HCT116 (cell line): ENCODE measurements around the gene GEMIN4. TPM values are rescaled to one million over a fixed set of nuclear protein-coding genes. Genes with fewer than 3 reads are reported as not detected.
"Not testable (repeated sequence)": the region's sequence is repeated elsewhere in the genome, so short reads cannot be mapped to it uniquely, and the experiment has no call there.

ENCODE experiments used
- ATAC-seq: fragments of 200-7000 bp; cut with Tn5 transposase; 2 replicates; pipeline ENCODE4 v1.9.1; 2020; ENCODE audit warnings: mild to moderate bottlenecking, moderate library complexity
- BruUV-seq: library from RNA; stranded (reverse); fragments of 400-500 nt; replicated peaks from 2 replicates; lab custom pipeline; 2021; lab: Mats Ljungman, UMichigan
- CTCF ChIA-PET: fragments of 300-600 bp; sonication (Branson Sonifier 250); formaldehyde crosslinking; loops from one replicate; lab custom pipeline; 2021; ENCODE audit warnings: antibody characterized with exemption; lab: Charles Lee
- POLR2A ChIA-PET: fragments of 300-600, 350-600 bp; sonication (Branson Sonifier 250); formaldehyde crosslinking; loops from one replicate; lab custom pipeline; 2021; ENCODE audit warnings: antibody characterized with exemption; lab: Charles Lee
- RAD21 ChIA-PET, 2 experiments: fragments of 300-600 bp; sonication (Branson Sonifier 250); formaldehyde crosslinking; loops; one replicate each; lab custom pipeline; 2023; ENCODE audit warnings: low total read pairs in 2 of 2; ENCODE audit not compliant: uncharacterized antibody in 2 of 2, unreplicated experiment in 2 of 2, low non-redundant PET in 1 of 2; lab: Charles Lee
- DNase-seq: peaks from one replicate; pipeline ENCODE4 v3.0.0-alpha.2; 2010; ENCODE audit warnings: low read depth, low spot score
- H2AFZ ChIP-seq: fragments of 200-600 bp; shearing (Covaris generic), sonication (generic); 2 replicates; pipeline ENCODE4 v1.6.1; 2017; ENCODE audit warnings: low read depth, mixed run types, mixed read lengths, antibody characterized with exemption, low read length; ENCODE audit not compliant: poor library complexity, severe bottlenecking
- H3K27ac ChIP-seq: 2 replicates; pipeline ENCODE4 v1.5.1; 2012; ENCODE audit warnings: low read depth, low read length
- H3K27me3 ChIP-seq: fragments of 200-600 bp; sonication (generic); 2 replicates; pipeline ENCODE4 v1.6.1; 2016; ENCODE audit warnings: mixed run types, low read length, mixed read lengths; ENCODE audit not compliant: insufficient read depth
- H3K36me3 ChIP-seq, 2 experiments: fragments of 200-500 bp in 1 of 2; fragments of 200-600 bp in 1 of 2; sonication (Bioruptor generic) in 1 of 2; sonication (generic) in 1 of 2; 2 replicates each; pipeline versions ENCODE4 v1.5.1 to v1.6.1; 2014 to 2016; ENCODE audit warnings: low read length in 2 of 2, inconsistent platforms in 1 of 2, mixed read lengths in 1 of 2, mixed run types in 1 of 2; ENCODE audit not compliant: insufficient read depth in 2 of 2, control insufficient read depth in 1 of 2
- H3K4me1 ChIP-seq, 2 experiments: fragments of 200-600 bp in 1 of 2; sonication (generic) in 1 of 2; 2 replicates each; pipeline versions ENCODE4 v1.5.1 to v1.6.1; 2012 to 2017; ENCODE audit warnings: low read length in 2 of 2, inconsistent platforms in 1 of 2, mild to moderate bottlenecking in 1 of 2, mixed read lengths in 1 of 2, mixed run types in 1 of 2, moderate library complexity in 1 of 2; ENCODE audit not compliant: insufficient read depth in 2 of 2, control insufficient read depth in 1 of 2
- H3K4me2 ChIP-seq: fragments of 200-600 bp; sonication (generic); 2 replicates; pipeline ENCODE4 v1.6.1; 2017; ENCODE audit warnings: mixed run types, low read length, mixed read lengths
- H3K4me3 ChIP-seq, 2 experiments: fragments of 200-600 bp in 1 of 2; sonication (generic) in 1 of 2; replicated peaks in 1 of 2; 2 replicates each; pipeline ENCODE4 v1.5.1; 2011 to 2016; ENCODE audit warnings: low read length in 2 of 2, control low read depth in 1 of 2, low read depth in 1 of 2, mild to moderate bottlenecking in 1 of 2, mixed read lengths in 1 of 2, mixed run types in 1 of 2
- H3K79me2 ChIP-seq: fragments of 200-600 bp; sonication (generic); 2 replicates; pipeline ENCODE4 v1.6.1; 2017; ENCODE audit warnings: mild to moderate bottlenecking, mixed run types, low read length, moderate library complexity, mixed read lengths; ENCODE audit not compliant: insufficient read depth
- H3K9ac ChIP-seq: fragments of 200-600 bp; sonication (generic); 2 replicates; pipeline ENCODE4 v1.6.1; 2016; ENCODE audit warnings: low read length, mixed read lengths
- H3K9me2 ChIP-seq: fragments of 200-600 bp; sonication (generic), shearing (Covaris generic); 2 replicates; pipeline ENCODE4 v1.6.1; 2017; ENCODE audit warnings: mixed run types, mild to moderate bottlenecking, moderate library complexity; ENCODE audit not compliant: insufficient read depth
- H3K9me3 ChIP-seq, 2 experiments: fragments of 200-500 bp in 1 of 2; fragments of 200-600 bp in 1 of 2; sonication (Bioruptor generic) in 1 of 2; sonication (generic) in 1 of 2; 2 replicates each; pipeline ENCODE4 v1.6.1; 2014 to 2017; ENCODE audit warnings: low read length in 2 of 2, mixed read lengths in 2 of 2, inconsistent platforms in 1 of 2, low read depth in 1 of 2, mild to moderate bottlenecking in 1 of 2, mixed run types in 1 of 2, moderate library complexity in 1 of 2; ENCODE audit not compliant: control insufficient read depth in 1 of 2, insufficient read depth in 1 of 2
- H4K20me1 ChIP-seq: fragments of 200-600 bp; sonication (generic), shearing (Covaris generic); 2 replicates; pipeline ENCODE4 v1.6.1; 2017; ENCODE audit warnings: mixed run types, mild to moderate bottlenecking, moderate library complexity; ENCODE audit not compliant: insufficient read depth
- POLR2AphosphoS5 ChIP-seq: IDR thresholded peaks from 2 replicates; pipeline ENCODE4 v1.6.1; 2011; ENCODE audit warnings: mild to moderate bottlenecking, low read depth, low read length, moderate library complexity
- ZFX ChIP-seq: fragments of 450-650 bp; IDR thresholded peaks from 2 replicates; pipeline ENCODE4 v1.6.1; 2017
- intact Hi-C: fragments of 100-400 bp; cut with micrococcal nuclease; formaldehyde crosslinking; loops from 2 replicates; pipeline ENCODE4 v1.10.0; 2022
- total RNA-seq: library from RNA; stranded (reverse); gene quantifications from one replicate; pipeline ENCODE4 v1.2.1, GENCODE V29; 2021; ENCODE audit not compliant: unreplicated experiment
- TF ChIP-seq, protein P1 (sequence below): IDR thresholded peaks from 2 replicates; pipeline ENCODE4 v1.6.1; 2012; ENCODE audit warnings: low read depth

GEMIN4 gene
- total RNA-seq, 1 experiment from 2014 or later = 53.2 TPM

DNA sequence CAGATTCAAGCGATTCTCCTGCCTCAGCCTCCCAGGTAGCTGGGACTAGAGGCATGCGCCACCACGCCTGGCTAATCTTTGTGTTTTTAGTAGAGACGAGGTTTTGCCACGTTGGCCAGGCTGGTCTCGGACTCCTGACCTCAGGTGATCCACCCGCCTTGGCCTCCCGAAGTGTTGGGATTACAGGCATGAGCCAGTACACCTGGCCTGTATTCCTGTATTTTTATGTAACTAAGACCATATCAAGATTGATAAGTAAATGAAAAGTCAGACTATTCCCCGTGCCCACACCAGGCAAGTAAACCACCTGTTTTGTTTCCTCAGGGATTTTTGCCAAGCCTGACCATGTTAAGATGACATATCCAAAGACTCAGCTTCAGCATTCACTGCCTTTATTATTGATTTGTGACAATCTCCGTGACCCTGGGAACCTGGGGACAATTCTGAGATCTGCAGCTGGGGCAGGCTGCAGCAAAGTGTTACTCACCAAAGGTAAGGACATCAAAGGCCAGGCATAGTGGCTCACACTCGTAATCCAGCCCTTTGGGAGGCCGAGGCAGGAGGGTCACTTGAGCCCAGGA is 35.7 kb upstream of the GEMIN4 start (continued):
- TF ChIP-seq, protein P1, sequence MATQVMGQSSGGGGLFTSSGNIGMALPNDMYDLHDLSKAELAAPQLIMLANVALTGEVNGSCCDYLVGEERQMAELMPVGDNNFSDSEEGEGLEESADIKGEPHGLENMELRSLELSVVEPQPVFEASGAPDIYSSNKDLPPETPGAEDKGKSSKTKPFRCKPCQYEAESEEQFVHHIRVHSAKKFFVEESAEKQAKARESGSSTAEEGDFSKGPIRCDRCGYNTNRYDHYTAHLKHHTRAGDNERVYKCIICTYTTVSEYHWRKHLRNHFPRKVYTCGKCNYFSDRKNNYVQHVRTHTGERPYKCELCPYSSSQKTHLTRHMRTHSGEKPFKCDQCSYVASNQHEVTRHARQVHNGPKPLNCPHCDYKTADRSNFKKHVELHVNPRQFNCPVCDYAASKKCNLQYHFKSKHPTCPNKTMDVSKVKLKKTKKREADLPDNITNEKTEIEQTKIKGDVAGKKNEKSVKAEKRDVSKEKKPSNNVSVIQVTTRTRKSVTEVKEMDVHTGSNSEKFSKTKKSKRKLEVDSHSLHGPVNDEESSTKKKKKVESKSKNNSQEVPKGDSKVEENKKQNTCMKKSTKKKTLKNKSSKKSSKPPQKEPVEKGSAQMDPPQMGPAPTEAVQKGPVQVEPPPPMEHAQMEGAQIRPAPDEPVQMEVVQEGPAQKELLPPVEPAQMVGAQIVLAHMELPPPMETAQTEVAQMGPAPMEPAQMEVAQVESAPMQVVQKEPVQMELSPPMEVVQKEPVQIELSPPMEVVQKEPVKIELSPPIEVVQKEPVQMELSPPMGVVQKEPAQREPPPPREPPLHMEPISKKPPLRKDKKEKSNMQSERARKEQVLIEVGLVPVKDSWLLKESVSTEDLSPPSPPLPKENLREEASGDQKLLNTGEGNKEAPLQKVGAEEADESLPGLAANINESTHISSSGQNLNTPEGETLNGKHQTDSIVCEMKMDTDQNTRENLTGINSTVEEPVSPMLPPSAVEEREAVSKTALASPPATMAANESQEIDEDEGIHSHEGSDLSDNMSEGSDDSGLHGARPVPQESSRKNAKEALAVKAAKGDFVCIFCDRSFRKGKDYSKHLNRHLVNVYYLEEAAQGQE = no peak
- TF ChIP-seq ZFX = no peak
- TF ChIP-seq POLR2AphosphoS5 = no peak

DNA sequence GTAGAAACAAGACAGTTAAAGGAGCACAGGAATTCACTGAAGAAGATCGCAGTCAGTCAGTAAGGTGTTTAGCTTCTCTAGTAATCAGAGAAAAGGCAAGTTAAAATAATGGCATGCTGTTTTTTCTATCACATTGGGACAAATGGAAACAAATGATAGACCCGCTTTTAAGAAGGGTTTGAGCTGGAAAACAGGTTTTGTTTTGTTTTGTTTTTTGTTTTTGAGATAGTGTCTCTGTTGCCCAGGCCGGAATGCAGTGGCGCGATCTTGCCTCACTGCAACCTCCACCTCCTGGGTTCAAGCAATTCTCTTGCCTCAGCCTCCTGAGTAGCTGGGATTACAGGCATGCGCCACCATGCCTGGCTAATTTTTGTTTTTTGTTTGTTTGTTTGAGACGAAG is 33.8 kb upstream of the GEMIN4 start:
- H3K9me3 ChIP-seq, DNase-seq, H3K9me2 ChIP-seq, ATAC-seq, H3K4me3 ChIP-seq, intact Hi-C loops, H4K20me1 ChIP-seq, BruUV-seq, H2AFZ ChIP-seq, H3K27ac ChIP-seq, H3K9ac ChIP-seq, POLR2A ChIA-PET, H3K27me3 ChIP-seq, H3K4me2 ChIP-seq, CTCF ChIA-PET: not testable (repeated sequence)
- peaks cover 7 to 16% of the 10 kb centered on the region in 2 experiments; a peak in 3 of 4 replicates for H3K4me1 ChIP-seq
- RAD21 ChIA-PET = interaction anchor here in 1 of 2 experiments (0.5 kb wide), 1 partner anchor 421 kb away, joined by 3 read pairs; no protein-coding TSS in a partner anchor
- peaks cover 62% of the 10 kb centered on the region for H3K79me2 ChIP-seq
- H3K36me3 ChIP-seq = peaks cover 11 to 29% of the 10 kb centered on the region in 2 experiments; a peak in 3 of 4 replicates
